Ectodermal cell (in vitro differentiated cells): ENCODE data around the gene CDKL5. TPM values are rescaled to one million over a fixed set of nuclear protein-coding genes. Genes with fewer than 3 reads are reported as not detected.

Experiments
- H3K27ac ChIP-seq: 2 replicates; pipeline ENCODE4 v1.7.0; 2013; ENCODE audit warnings: mild to moderate bottlenecking, low read depth, low read length; ENCODE audit not compliant: insufficient read depth, poor library complexity, severe bottlenecking
- H3K27me3 ChIP-seq: 2 replicates; pipeline ENCODE4 v1.7.0; 2013; ENCODE audit warnings: mild to moderate bottlenecking, low read length; ENCODE audit not compliant: insufficient read depth, control insufficient read depth, poor library complexity, severe bottlenecking
- H3K36me3 ChIP-seq: one replicate; pipeline ENCODE4 v1.7.0; 2013; ENCODE audit warnings: low read length; ENCODE audit not compliant: control insufficient read depth, insufficient read depth
- H3K4me1 ChIP-seq: one replicate; pipeline ENCODE4 v1.7.0; 2013; ENCODE audit warnings: low read length; ENCODE audit not compliant: control insufficient read depth, insufficient read depth
- H3K4me3 ChIP-seq: 2 replicates; pipeline ENCODE4 v1.7.0; 2013; ENCODE audit warnings: low read depth, low read length, control low read depth; ENCODE audit not compliant: insufficient read depth
- H3K9me3 ChIP-seq: 2 replicates; pipeline ENCODE4 v1.7.0; 2013; ENCODE audit warnings: mild to moderate bottlenecking, low read length, moderate library complexity; ENCODE audit not compliant: control insufficient read depth
- WGBS, 2 experiments: methylation state at CpG; one replicate each; pipeline ENCODE4 v1.1.7; 2013; ENCODE audit warnings: missing lambda C conversion rate in 2 of 2; 5-methylcytosine and 5-hydroxymethylcytosine counted together
- polyA plus RNA-seq, 4 experiments: library from polyadenylated mRNA; stranded (reverse); fragments of 50-300 nt; gene quantifications; one replicate each; pipeline ENCODE4 v1.2.3, GENCODE V29; 2013

The CDKL5 gene
- 7.0 TPM for polyA plus RNA-seq (2013, experiment 1 of 4)
- 8.6 TPM for polyA plus RNA-seq (2013, experiment 2 of 4)
- 6.7 TPM for polyA plus RNA-seq (2013, experiment 3 of 4)
- 6.0 TPM for polyA plus RNA-seq (2013, experiment 4 of 4)

GRCh38 chrX:18425199-18426003 lies at the start of gene CDKL5:
Gene CDKL5 (plus strand): TSS chrX:18425608. CDS start chrX:18507097, 81,489 bp downstream.
- Histone ChIP-seq H3K27me3 (peaks cover 5% of the 10 kb centered on the region), H3K4me3 (peak within 1 kb of the TSS; percentile 66), H3K4me1 (no peaks in the 10 kb centered on the region), H3K27ac (peak within 1 kb of the TSS; percentile 55), H3K36me3 (no peaks in the 10 kb centered on the region), H3K9me3 (no peaks in the 10 kb centered on the region)
- WGBS, 2 experiments, result 0 to 1% methylated on average over 78 to 79 of the region's 79 CpGs

- H3K36me3 ChIP-seq, result no peaks in the 10 kb centered on the region
- H3K9me3 ChIP-seq, result no peaks in the 10 kb centered on the region
- WGBS, 2 experiments, result 33 to 34% methylated on average over 6 of the region's 6 CpGs
- no peak overlapping the region for H3K4me3 ChIP-seq
- H3K27me3 ChIP-seq, result no peaks in the 10 kb centered on the region
- H3K27ac ChIP-seq, result no peak overlapping the region
- no peaks in the 10 kb centered on the region for H3K4me1 ChIP-seq
Observed at GRCh38 chrX:18377796-18378195, 47.6 kb upstream of the CDKL5 start.

- Histone ChIP-seq H3K27ac (no peak overlapping the region), H3K36me3 (no peaks in the 10 kb centered on the region), H3K9me3 (no peaks in the 10 kb centered on the region), H3K4me3 (no peak overlapping the region), H3K4me1 (no peaks in the 10 kb centered on the region), H3K27me3 (no peaks in the 10 kb centered on the region)
- 63 to 79% methylated on average over 3 of the region's 3 CpGs for WGBS, 2 experiments
Observed at GRCh38 chrX:18389966-18390365, 35.4 kb upstream of the CDKL5 start.

- no peaks in the 10 kb centered on the region for H3K27me3 ChIP-seq
- WGBS, 2 experiments, result 33 to 34% methylated on average over 4 to 6 of the region's 9 CpGs
- H3K4me1 ChIP-seq, result no peaks in the 10 kb centered on the region
- no peak overlapping the region for H3K4me3 ChIP-seq
- no peaks in the 10 kb centered on the region for H3K36me3 ChIP-seq
- no peaks in the 10 kb centered on the region for H3K9me3 ChIP-seq
- H3K27ac ChIP-seq, result no peak overlapping the region
Observed at GRCh38 chrX:18390941-18391538, 34.4 kb upstream of the CDKL5 start.

- Histone ChIP-seq H3K36me3 (no peaks in the 10 kb centered on the region), H3K27ac (no peak overlapping the region), H3K9me3 (no peaks in the 10 kb centered on the region), H3K4me3 (no peak overlapping the region), H3K27me3 (no peaks in the 10 kb centered on the region), H3K4me1 (no peaks in the 10 kb centered on the region)
- 89 to 90% methylated on average over 9 to 11 of the region's 11 CpGs for WGBS, 2 experiments
Observed at GRCh38 chrX:18394477-18394876, 30.9 kb upstream of the CDKL5 start.

- 85 to 92% methylated on average over 4 of the region's 4 CpGs for WGBS, 2 experiments
- Histone ChIP-seq H3K4me3 (no peak overlapping the region), H3K27ac (no peak overlapping the region), H3K27me3 (no peaks in the 10 kb centered on the region), H3K36me3 (no peaks in the 10 kb centered on the region), H3K4me1 (no peaks in the 10 kb centered on the region), H3K9me3 (no peaks in the 10 kb centered on the region)
Observed at GRCh38 chrX:18401848-18402213, 23.6 kb upstream of the CDKL5 start.

GRCh38 chrX:18406531-18407266 lies 18.7 kb upstream of the CDKL5 start:
- Histone ChIP-seq H3K9me3 (no peaks in the 10 kb centered on the region), H3K27me3 (no peaks in the 10 kb centered on the region), H3K36me3 (no peaks in the 10 kb centered on the region), H3K4me1 (no peaks in the 10 kb centered on the region), H3K4me3 (no peak overlapping the region), H3K27ac (no peak overlapping the region)
- WGBS, 2 experiments, result 93 to 94% methylated on average over 8 of the region's 8 CpGs

GRCh38 chrX:18410038-18410437 lies 15.4 kb upstream of the CDKL5 start:
- no peaks in the 10 kb centered on the region for H3K36me3 ChIP-seq
- 83 to 97% methylated on average over 1 to 3 of the region's 5 CpGs for WGBS, 2 experiments
- no peak overlapping the region for H3K4me3 ChIP-seq
- H3K27me3 ChIP-seq, result no peaks in the 10 kb centered on the region
- H3K4me1 ChIP-seq, result no peaks in the 10 kb centered on the region
- H3K27ac ChIP-seq, result no peak overlapping the region
- H3K9me3 ChIP-seq, result no peaks in the 10 kb centered on the region

GRCh38 chrX:18415386-18415785 lies 10.0 kb upstream of the CDKL5 start:
- no peaks in the 10 kb centered on the region for H3K9me3 ChIP-seq
- no peak overlapping the region for H3K4me3 ChIP-seq
- no peaks in the 10 kb centered on the region for H3K27me3 ChIP-seq
- no peaks in the 10 kb centered on the region for H3K36me3 ChIP-seq
- H3K27ac ChIP-seq, result no peak overlapping the region
- no peaks in the 10 kb centered on the region for H3K4me1 ChIP-seq

GRCh38 chrX:18422325-18422724 lies 3.1 kb upstream of the CDKL5 start:
- Histone ChIP-seq H3K4me3 (no peak overlapping the region), H3K4me1 (no peaks in the 10 kb centered on the region), H3K27me3 (peaks cover 5% of the 10 kb centered on the region), H3K9me3 (no peaks in the 10 kb centered on the region), H3K36me3 (no peaks in the 10 kb centered on the region), H3K27ac (no peak overlapping the region)
- 89 to 99% methylated on average over 3 to 5 of the region's 5 CpGs for WGBS, 2 experiments
